ENCODE results near the gene IKZF3. TPM values are rescaled to one million over a fixed set of nuclear protein-coding genes. Genes with fewer than 3 reads are reported as not detected.
A peak's percentile ranks its signal among the peaks of the same experiment; 100 is the strongest.

IKZF3 gene
- total RNA-seq, 1 experiment from 2014 or later, result 0.22 TPM

GRCh38 chr17:39754958-39755553, 109.1 kb downstream of the IKZF3 start:
- H3K4me1 ChIP-seq (ENCODE audit: insufficient read depth, low read length), result peaks cover 2% of the 10 kb centered on the region; the same call in 1 of the 2 replicates
- H3T11ph ChIP-seq (ENCODE audit: low read length), result no peak overlapping the region
- H3K9ac ChIP-seq (ENCODE audit: extremely low read depth, insufficient read length, low read length), result no peak overlapping the region
- peaks cover 0 to 3% (median 0%) of the 10 kb centered on the region in 3 experiments; a peak in 1 of 7 replicates for H3K36me3 Mint-ChIP-seq (ENCODE audit: insufficient read depth in 1 of 3, low read depth in 3 of 3)
- H2BK5ac ChIP-seq (ENCODE audit: insufficient read length, low read length), result no peak overlapping the region
- H3K27ac Mint-ChIP-seq, result no peak overlapping the region; a peak in 1 of 7 replicates
- peak; percentile 61 for DNase-seq
- H3K4me3 Mint-ChIP-seq, result peak overlapping the region; percentile 50 to 71
- peaks cover 32% of the 10 kb centered on the region for H3K27me3 Mint-ChIP-seq (ENCODE audit: low read depth)
- H2BK12ac ChIP-seq (ENCODE audit: insufficient read length, low read depth, low read length), result no peak overlapping the region
- H3K4me1 Mint-ChIP-seq, result peaks cover 51 to 54% of the 10 kb centered on the region in 2 experiments
- no peaks in the 10 kb centered on the region for H3K9me3 ChIP-seq (ENCODE audit: control insufficient read depth, low read depth, low read length)
- H3K14ac ChIP-seq (ENCODE audit: insufficient read depth, low read length), result no peak overlapping the region; the same call in 1 of the 2 replicates
- H3K56ac ChIP-seq (ENCODE audit: insufficient read length, low read depth, low read length), result no peak overlapping the region
- peaks cover 2% of the 10 kb centered on the region for H4K20me1 ChIP-seq (ENCODE audit: control insufficient read depth, insufficient read depth, insufficient read length)
- peak overlapping the region; percentile 50 for H3K4me2 ChIP-seq (ENCODE audit: insufficient read depth, insufficient read length, low read length)
- no peak overlapping the region for H3K4ac ChIP-seq (ENCODE audit: low read depth, low read length)
- no peak overlapping the region for H3K27ac ChIP-seq (ENCODE audit: insufficient read length, low read depth, low read length)
- no peak overlapping the region for H4K8ac ChIP-seq (replicated peaks; ENCODE audit: insufficient read length, low read depth, low read length)
- H4K5ac ChIP-seq (ENCODE audit: insufficient read length, low read depth, low read length), result no peak overlapping the region
- no peaks in the 10 kb centered on the region for H3K79me2 ChIP-seq (ENCODE audit: insufficient read depth, low read length)
- H3K18ac ChIP-seq (ENCODE audit: insufficient read length, low read depth, low read length), result no peak overlapping the region
- H3K23me2 ChIP-seq (ENCODE audit: insufficient read length, low read depth, low read length, poor library complexity, severe bottlenecking), result peaks cover 3% of the 10 kb centered on the region
- WGBS (ENCODE audit: extremely low coverage, insufficient read length, low lambda C conversion rate), result no CpG with 5 or more reads among the region's 21 CpGs
- H2AFZ ChIP-seq (ENCODE audit: low read length), result no peak overlapping the region
- no peak overlapping the region for H2BK20ac ChIP-seq (ENCODE audit: low read depth, low read length, poor library complexity, severe bottlenecking)
- no peaks in the 10 kb centered on the region for H3K79me1 ChIP-seq (ENCODE audit: insufficient read depth, low read depth, low read length, poor library complexity, severe bottlenecking)
- H3K23ac ChIP-seq (ENCODE audit: insufficient read length, low read depth, low read length), result no peak overlapping the region
- H2BK15ac ChIP-seq (ENCODE audit: low read depth, low read length), result no peak overlapping the region
- no peak overlapping the region for H4K91ac ChIP-seq (ENCODE audit: insufficient read length, low read depth, low read length)
- no peak overlapping the region for H2AK5ac ChIP-seq (ENCODE audit: insufficient read length, low read length)
- H3K9me3 Mint-ChIP-seq, result no peaks in the 10 kb centered on the region; a peak in 2 of 5 replicates
- TF ChIP-seq CTCF (conservative IDR thresholded peaks at IDR 0.05), result no peak
- no peak overlapping the region for H2BK120ac ChIP-seq (ENCODE audit: low read depth, low read length, poor library complexity, severe bottlenecking)
- no peaks in the 10 kb centered on the region for H3K27me3 ChIP-seq (ENCODE audit: insufficient read depth, low read length)

Measured in H9 (cell line).